HG03571 (cell line): ENCODE data around the gene PRR14.

Source experiments
- ATAC-seq: cut with Tn5 transposase; IDR thresholded peaks from one replicate; pipeline ENCODE4 v1.9.1; 2021; ENCODE audit not compliant: unreplicated experiment

PRR14 gene

DNA sequence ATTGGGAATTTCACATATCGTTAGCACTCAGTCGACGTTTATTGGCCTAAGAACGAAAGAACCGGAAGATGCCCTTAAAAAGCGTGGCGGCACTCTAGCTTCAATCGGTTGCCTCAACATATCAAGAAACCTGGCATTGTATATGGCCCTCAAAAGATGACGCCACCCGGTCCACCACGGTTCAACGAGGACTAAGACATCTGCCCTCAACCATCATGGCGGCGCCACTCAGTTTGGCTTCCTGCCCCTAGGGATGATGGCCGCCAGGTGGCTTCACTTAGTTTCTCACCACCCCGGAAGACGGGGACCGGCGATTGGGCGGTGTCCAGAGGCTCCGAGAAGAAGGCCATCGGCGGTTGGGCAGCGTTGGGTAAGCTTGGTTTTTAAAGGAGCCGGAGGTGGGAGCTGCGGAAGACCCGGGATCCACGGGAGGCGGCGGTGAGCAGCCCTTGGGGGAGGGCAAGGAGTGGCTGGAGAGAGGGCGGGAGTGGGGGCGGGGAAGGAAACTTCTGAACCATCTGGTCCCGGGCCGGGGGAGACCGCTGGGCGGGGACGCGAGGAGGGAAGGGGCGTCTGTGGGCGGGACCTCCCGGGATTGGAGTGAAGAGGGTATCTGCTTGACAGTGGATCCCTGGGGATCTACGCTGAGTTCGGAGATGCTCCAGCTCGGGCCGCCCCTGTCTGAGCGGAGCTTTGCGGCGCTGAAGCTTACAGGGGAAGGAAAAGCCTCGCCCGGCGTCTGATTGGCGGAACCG, at the start of gene PRR14:
TSS of gene PRR14 (plus strand) at position 592 of the 755 bp plus-strand sequence. CDS start 686 bp downstream, outside the sequence.
- ATAC-seq, result peak; percentile 67

DNA sequence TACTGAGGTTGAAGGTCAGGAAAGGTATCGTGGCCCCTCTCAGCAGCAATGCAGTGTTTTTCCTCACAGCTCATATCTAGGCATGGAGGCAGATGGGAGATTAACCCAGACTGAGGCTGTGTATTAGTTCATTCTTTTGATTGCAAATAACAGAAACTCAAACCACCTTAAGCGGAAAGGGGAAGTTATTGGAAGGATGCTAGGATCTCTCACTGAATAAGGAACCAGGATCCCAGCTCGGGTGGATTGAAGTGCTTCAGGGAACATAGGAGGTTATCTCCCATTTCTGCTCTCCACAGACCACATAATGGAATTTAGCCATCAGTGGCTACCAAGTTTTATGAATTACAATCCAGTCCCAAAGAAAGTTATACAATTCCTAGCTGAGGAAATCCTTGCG, 48.8 kb upstream of the PRR14 start:
- no peak for ATAC-seq

DNA sequence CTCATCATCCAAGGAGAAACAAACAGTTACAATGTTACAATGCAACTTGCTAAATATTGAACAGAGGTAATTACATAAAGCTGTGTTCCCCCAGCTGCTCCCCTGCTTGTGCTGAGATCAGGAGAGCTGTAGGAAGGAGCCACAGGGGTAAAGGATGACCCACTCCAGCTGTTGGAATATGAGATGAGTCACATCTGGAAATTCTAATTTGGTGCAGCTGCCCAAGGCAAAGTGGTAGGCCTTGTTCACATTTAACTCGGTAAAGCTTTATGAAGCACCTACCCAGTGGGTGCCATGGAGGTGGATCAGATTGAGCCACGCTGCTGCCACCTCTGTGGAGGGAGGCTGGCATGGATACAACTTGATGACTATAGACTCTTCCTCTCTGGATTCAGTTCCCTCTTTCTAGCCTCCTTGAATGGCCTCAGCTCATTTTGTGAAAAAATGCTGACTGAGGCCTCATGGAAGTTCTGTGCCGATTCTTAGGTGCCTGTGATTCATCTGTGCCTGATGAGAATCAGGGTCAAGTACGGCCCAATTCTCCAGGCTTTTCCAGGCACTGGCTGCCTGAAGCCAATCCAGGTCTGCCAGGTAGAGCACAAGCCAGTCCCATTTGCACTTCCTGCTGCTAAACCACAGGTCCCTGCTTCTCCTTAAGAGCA, 48.0 kb upstream of the PRR14 start:
- no peak for ATAC-seq

DNA sequence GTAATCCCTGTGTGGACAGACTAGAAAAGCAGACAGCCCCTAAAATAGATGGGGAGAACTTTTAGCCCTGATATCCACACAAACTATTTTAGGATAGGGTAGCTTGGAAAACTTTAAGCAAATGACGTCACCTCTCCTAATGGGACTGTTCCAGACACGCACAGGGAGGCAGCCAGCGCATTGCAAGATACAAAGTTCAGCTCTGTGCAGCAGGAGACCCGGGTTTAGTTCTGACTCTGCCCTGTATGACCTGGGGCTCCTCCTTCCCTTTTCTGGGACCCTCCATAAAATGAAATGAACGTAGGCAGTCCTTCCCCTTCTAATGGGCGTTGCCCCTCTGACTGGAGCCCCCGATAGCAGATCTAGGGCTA, 46.8 kb upstream of the PRR14 start:
- no peak for ATAC-seq

DNA sequence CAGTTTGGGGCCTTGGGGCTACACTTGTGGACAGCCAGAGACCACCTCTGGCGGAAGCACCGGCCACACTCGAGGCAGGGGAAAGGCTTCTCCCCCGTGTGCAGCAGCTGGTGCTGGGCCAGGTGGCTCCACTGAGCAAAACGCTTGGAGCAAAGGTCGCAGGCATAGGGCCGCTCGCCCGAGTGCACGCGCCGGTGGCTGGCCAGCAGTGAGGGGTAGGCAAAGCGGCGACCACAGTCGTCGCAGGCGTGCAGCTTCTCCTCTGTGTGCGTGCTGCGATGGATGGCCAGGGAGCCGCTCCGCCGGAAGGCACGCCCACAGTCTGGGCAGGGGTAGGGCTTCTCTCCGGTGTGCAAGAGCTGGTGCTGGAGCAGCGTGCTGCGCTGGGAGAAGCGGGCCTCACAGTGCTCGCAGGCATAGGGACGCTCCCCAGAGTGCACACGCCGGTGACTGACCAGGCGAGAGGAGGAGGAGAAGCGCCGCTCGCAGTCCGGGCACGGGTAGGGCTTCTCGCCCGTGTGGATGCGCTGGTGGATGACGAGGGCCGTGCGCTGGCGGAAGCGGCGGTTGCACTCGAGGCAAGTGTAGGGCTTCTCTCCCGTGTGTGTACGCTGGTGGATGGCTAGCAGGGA, 46.3 kb upstream of the PRR14 start:
- ATAC-seq, result no peak

DNA sequence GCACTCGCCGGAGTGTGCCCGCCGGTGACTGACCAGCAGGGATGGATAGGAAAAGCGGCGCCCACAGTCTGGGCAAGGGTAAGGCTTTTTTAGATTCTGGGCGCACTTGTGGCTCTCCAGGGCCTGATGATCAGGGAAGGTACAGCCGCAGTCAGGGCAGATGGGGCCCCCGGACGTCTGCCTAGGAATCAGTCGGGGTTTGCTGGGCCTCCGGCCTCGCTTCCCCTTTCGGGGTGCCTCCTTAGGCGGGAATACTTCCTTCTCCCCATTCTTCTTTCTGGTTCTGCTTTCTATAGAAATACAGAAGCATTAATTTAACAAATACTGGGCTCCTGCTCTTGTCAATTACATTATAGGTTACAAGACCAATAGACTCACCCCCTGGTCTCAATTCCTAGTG, 45.6 kb upstream of the PRR14 start:
- no peak for ATAC-seq

DNA sequence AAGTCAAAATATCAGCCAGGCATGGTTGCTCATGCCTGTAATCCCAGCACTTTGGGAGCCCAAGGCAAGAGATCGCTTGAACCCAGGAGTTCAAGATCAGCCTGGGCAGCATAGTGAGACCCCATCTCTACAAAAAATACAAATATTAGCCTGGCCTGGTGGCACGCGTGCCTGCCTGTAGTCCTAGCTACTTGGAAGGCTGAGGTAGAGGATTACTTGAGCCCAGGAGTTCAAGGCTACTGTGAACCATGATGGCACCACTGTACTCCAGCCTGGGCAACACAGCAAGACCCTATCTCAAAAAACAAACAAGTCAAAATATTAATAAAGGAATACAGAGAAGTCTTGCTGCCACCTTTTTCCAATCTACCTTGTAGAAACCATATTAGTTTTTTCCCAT, 44.8 kb upstream of the PRR14 start:
- no peak for ATAC-seq

DNA sequence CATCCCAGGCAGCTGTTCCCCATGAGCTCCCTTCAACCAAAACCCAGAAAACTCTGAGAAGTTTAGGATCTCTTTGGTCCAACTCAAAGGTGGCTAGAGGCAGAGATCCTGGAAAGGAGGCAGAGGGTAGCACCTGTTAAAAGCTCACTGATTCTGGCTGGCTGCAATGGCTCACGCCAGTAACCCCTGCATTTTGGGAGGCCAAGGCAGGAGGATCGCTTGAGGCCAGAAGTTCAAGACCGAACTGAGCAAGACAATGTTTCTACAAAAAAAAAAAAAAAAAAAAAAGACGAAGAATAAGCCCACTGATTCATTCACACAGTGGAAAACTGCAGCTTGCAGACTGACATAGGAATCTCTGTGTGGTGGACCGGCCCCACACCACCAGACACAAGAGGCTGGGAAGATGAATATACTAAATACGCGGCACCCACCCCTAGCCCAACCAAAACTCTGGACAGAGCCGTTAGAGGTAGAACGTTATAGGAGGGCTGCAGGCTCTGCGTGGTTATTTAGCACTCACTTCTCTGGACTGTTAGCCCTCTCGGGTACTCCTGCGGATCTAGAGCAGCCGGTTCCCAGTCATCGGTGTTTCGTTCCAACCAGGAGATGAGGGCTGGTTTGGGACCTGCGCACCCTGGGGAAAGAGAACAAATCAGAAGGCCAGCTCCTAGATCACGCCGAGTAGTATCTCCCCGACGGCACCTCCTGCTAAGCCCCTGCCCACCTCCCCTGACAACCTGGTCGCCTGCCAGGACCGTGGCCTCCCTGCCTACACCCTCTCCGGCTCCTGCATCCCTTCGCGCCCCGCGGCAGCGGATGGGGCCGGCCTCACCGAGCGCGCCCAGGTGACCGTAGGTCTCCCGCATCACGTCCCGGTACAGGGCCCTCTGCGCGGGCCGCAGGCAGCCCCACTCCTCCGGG, 41.5 kb upstream of the PRR14 start:
- peak; percentile 7 for ATAC-seq

DNA sequence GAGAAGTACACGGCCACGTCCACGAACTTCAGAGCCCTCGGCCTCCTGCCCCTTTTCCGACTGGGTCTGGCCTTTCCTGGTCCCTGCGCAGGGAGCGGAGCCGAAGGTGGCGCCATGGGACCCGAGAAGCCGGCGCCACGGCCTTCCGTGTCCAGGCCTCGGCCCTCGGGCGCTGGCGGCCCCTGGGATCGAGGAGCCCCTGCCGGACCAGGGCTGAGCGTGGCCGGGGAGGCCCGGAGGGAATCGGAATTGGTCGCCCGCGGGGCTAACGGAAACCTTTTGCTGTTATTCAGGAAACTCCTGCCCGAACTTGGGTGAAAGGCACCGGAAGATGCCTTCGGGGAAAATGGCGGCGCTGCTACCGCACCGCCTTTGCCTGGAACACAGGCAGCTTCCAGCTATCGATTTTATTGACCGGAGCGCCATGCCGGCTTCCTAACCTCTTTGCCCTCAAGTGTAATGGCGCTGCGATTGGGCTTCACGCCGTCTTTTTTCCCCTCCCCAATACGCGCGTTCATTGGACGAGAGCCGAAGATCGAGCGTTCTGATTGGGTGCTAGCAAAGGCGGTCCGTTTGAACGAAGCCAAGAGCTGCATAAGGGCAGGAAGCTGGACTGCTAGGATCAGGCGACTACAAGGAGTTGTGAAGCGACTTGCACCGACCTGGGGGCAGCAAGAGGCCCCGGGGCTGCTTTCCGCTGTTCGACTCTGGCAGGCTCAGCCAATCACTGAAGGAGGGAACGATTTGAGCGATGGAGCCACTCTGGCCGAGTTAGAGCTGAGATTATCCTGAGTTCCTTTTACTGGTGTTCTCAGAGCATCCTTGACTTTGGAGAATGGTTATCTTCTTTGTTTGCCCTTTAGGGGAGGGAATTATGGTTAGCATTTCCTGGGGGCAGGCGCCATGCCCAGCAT, 40.6 kb upstream of the PRR14 start, which contains the start of gene ZNF689:
TSS of gene ZNF689 (minus strand) at position 464 of the 914 bp plus-strand sequence. CDS start at position 116, 348 bp downstream.
- peak; percentile 82 for ATAC-seq

DNA sequence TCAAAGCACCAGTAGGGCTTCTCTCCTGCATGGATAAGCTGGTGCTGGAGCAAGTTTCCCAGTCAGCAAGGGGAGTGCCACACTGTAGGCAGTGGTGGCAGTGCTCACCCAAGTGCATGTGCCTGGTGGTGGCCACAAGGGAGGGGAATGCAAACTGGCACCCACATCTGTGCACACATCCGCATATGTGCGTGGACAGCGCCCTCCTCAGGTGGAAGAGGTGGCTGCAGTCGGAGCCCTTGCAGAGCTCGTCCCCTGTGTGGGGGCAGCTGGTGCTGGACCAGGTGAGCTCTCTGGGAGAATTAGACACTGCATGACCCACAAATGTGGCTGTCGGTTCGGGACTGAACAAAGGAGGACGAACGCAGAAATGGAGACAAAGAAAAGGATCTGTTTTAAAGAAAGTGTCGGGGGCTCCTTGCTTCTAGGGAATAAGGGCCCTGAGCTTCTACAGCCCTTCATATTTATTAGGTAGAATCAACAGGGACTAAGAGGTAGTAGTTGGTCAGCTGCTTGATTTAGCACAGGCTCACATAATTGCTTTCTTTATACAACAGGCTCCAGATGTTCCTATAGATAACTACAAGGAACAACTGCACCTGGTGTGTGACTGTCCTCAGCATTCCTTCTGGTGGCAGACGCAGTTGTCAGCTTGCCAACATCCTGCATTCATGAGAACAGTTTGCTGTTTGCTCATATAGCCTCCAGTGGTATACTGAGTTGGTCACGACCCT, 35.2 kb upstream of the PRR14 start:
- no peak for ATAC-seq

DNA sequence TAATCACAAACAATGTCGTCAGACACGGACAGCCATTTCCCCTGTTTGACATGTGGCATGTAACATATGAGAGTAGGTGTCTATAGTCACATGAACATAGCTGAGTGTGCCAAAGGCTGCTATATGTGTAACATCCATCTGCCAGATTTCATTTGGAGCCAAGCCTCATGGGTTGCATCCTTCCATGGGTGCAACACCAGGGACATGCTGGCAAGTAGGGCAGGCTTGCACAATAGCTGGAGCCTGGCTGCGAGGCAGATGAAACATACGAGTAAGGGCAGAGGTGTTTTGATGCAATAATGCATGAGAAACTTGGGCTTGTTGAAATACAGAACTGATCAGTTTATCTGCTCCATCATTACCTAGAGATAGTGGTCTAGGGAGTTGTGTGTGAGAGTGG, 31.6 kb upstream of the PRR14 start:
- no peak for ATAC-seq

DNA sequence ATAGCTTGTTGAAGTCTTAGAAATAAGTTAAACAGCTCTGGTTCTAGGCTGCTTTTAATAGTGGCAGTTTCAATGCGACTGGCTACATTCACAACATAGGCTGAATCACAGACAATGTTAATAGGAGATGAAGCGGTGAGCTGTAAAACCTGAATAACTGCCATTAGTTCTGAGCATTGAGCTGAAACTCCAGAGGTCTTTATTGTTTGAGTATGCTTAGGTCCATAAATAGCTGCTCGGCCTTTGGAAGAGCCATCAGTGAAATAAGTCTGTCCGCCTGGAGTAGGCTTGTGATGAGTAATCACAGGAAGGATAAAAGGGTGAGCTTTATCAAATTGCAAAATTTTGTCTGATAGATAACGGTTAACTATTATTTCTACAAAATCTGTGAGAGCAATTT, 31.1 kb upstream of the PRR14 start:
- no peak for ATAC-seq

DNA sequence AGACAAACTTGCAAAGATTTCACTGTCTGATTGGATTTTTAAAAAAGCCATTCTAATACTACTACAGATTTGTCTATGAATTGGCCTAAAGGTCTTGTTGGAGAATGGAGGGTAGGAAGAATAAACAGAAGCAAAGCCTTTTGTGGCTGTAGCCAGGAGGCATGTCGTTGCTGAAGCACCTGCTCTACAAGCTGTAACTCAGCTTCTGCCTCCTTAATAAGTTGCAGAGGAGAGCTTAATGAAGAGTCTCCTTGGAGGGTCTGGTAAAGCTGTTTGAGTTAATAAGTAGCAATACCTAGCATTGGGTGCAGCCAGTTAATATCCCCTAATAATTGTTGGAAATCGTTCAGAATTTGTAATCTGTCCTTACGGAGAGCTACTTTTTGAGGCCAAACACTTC, 30.6 kb upstream of the PRR14 start:
- no peak for ATAC-seq

DNA sequence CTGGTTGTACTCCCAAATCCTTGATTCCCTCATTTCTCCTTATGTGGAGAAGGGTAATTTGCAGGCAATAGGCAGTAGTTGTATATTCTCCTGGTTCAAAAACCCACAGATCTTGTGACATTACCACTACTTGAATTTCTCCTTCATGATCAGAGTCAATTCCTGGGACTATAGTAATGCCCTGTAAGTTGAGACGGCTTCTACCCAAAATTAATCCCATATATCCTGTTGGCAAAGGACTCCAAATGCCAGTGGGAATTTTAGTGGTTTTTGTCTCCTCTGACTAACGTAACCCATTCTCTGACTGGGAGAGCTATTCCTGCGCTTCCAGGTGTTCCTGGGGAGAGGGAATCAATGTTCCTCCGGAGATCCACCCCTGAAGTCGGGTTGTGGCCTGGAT, 29.0 kb upstream of the PRR14 start:
- ATAC-seq, result no peak

DNA sequence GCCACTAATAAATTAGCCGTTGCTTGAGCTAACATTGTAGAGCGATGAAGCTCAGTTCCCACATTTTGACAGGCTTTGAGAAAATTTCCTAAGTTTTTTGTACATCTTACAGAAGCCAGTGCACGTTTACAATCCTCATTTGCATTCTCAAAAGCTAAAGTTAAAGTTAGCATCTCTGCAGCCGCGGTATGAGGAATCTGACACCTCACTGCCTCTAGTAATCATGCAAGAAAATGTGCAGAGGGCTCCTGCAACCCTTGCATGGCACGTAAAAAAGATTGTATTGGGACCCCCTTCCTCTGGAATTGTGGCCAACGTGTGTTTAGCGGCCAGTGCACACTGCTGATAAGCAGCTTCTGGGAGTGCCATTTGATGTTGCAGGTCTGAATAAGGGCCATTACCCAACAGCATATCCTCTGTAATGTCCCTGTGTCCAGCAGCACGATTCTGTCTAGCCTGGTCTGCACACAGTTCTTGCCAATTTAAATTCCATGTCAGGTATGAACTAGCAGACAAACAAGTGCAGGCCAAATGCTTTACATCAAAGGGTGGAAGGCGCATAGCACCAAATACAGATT, 28.2 kb upstream of the PRR14 start:
- no peak for ATAC-seq

DNA sequence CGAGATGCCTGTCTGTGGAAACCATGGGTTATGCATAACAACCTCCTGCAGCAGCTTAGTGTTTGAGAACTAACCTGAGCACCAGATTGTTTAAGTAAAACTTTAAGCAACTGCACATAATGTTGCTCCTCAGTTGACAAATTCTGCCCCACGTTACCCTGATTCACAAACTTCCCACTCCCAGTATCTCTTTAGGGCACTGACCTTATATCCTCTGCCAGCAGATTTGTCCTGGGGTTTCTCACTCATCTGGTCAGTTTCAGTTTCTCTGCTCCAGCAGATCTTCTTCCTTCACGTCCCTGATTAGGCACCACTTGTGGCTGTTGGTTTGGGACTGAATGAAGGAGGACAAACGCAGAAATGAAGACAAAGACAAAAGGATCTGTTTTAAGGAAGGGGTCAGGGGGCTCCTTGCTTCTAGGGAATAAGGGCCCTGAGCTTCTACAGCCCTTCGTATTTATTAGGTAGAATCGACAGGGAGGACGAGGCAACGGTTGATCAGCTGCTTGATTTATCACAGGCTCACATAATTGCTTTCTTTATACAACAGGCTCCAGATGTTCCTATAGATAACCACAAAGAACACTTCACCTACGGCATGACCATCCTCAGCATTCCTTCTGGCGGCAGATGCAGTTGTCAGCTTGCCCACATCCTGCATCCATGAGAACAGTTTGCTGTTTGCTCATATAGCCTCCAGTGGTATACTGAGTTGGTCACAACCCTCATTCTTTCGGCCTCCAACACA, 27.1 kb upstream of the PRR14 start:
- ATAC-seq, result no peak

DNA sequence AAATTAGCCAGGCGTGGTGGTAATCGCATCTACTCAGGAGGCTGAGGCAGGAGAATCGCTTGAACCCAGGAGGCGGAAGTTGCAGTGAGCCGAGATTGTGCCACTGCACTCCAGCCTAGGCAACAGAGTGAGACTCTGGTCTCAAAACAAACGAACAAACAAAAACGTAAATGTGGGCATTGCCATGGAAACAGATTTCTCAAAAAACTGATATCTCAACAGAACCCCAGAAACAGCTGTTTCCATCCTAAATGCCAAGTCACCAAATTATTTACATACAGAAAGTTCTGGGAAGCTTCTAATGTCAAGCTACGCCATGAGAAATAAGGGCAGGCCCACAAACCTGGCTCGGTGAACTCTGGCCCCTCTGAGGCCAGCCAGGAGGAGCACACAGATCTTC, 24.5 kb upstream of the PRR14 start:
- no peak for ATAC-seq
